ENCODE measurements around the gene ACD. TPM values are rescaled to one million over a fixed set of nuclear protein-coding genes. Genes with fewer than 3 reads are reported as not detected.

The ACD gene
- total and polyA plus RNA-seq, 2 of the 4 experiments (the other 2 are of a cell fraction) = 15.6 to 31.1 TPM

- Histone ChIP-seq H3K9me3 (ENCODE audit: control insufficient read depth, insufficient read depth, low read length) (no peaks in the 10 kb centered on the region), H3K4ac (ENCODE audit: low read depth, low read length) (no peak overlapping the region), H4K20me1 (ENCODE audit: insufficient read depth, low read length) (peaks cover 18% of the 10 kb centered on the region; the same call in 1 of the 2 replicates), H2AK5ac (ENCODE audit: low read depth, low read length) (no peak overlapping the region), H2BK20ac (ENCODE audit: low read depth, low read length) (no peak overlapping the region), H3K4me2 (ENCODE audit: low read depth, low read length) (no peak overlapping the region), H2AFZ (replicated peaks; ENCODE audit: low read length, poor library complexity) (no peak overlapping the region), H2BK15ac (ENCODE audit: low read depth, low read length) (no peak overlapping the region), H4K5ac (ENCODE audit: low read depth, low read length) (no peak overlapping the region), H3K14ac (replicated peaks; ENCODE audit: low read depth, low read length) (no peak overlapping the region), H3K9ac (ENCODE audit: low read depth, low read length) (no peak overlapping the region), H3K56ac (ENCODE audit: extremely low read depth, insufficient read depth, low read length) (no peak overlapping the region), H3K36me3 (ENCODE audit: control insufficient read depth, insufficient read depth, low read length) (no peaks in the 10 kb centered on the region), H3K4me3 (ENCODE audit: insufficient read depth, low read depth, low read length) (no peak overlapping the region), H3K9me1 (ENCODE audit: insufficient read depth, low read length) (peaks cover 7% of the 10 kb centered on the region; the same call in 1 of the 2 replicates), H3K23ac (ENCODE audit: low read depth, low read length) (no peak overlapping the region), H3K27ac (ENCODE audit: insufficient read depth, low read length) (no peak overlapping the region), H2AK9ac (replicated peaks; ENCODE audit: low read depth, low read length, poor library complexity) (no peak overlapping the region), H4K91ac (ENCODE audit: insufficient read depth, low read depth, low read length) (no peak overlapping the region), H3K4me1 (ENCODE audit: control insufficient read depth, insufficient read depth, low read length) (no peaks in the 10 kb centered on the region), H4K8ac (ENCODE audit: low read depth in 2 of 2, low read length in 2 of 2) (no peak overlapping the region), H2BK120ac (ENCODE audit: low read depth, low read length) (no peak overlapping the region), H3K27me3 (ENCODE audit: control insufficient read depth, insufficient read depth, low read length) (no peaks in the 10 kb centered on the region), H2BK5ac (ENCODE audit: low read depth, low read length, poor library complexity, severe bottlenecking) (no peak overlapping the region), H3K18ac (ENCODE audit: low read depth, low read length) (no peak overlapping the region), H3K79me1 (ENCODE audit: low read depth in 1 of 2, low read length in 2 of 2) (peaks cover 9 to 45% of the 10 kb centered on the region in 2 experiments)
- TF ChIP-seq, protein P1, sequence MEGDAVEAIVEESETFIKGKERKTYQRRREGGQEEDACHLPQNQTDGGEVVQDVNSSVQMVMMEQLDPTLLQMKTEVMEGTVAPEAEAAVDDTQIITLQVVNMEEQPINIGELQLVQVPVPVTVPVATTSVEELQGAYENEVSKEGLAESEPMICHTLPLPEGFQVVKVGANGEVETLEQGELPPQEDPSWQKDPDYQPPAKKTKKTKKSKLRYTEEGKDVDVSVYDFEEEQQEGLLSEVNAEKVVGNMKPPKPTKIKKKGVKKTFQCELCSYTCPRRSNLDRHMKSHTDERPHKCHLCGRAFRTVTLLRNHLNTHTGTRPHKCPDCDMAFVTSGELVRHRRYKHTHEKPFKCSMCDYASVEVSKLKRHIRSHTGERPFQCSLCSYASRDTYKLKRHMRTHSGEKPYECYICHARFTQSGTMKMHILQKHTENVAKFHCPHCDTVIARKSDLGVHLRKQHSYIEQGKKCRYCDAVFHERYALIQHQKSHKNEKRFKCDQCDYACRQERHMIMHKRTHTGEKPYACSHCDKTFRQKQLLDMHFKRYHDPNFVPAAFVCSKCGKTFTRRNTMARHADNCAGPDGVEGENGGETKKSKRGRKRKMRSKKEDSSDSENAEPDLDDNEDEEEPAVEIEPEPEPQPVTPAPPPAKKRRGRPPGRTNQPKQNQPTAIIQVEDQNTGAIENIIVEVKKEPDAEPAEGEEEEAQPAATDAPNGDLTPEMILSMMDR (conservative IDR thresholded peaks at IDR 0.05; ENCODE audit: low read depth, low read length) = no peak
- TF ChIP-seq SMC3 (IDR thresholded peaks at IDR 0.05; ENCODE audit: low read depth, low read length) (no peak), CHD1 (IDR thresholded peaks at IDR 0.05; ENCODE audit: low read depth, low read length) (no peak), MXI1 (IDR thresholded peaks at IDR 0.05; ENCODE audit: borderline replicate concordance, low read depth, low read length) (no peak), FOS (IDR thresholded peaks at IDR 0.05; ENCODE audit: low read depth, low read length) (no peak), MAZ (IDR thresholded peaks at IDR 0.05; ENCODE audit: borderline replicate concordance, low read depth, low read length) (no peak), MAFK (IDR thresholded peaks at IDR 0.05; ENCODE audit: low read depth, low read length) (no peak), NFE2L2 (IDR thresholded peaks at IDR 0.05; ENCODE audit: low read depth, low read length) (no peak)
- TF ChIP-seq, protein P2, sequence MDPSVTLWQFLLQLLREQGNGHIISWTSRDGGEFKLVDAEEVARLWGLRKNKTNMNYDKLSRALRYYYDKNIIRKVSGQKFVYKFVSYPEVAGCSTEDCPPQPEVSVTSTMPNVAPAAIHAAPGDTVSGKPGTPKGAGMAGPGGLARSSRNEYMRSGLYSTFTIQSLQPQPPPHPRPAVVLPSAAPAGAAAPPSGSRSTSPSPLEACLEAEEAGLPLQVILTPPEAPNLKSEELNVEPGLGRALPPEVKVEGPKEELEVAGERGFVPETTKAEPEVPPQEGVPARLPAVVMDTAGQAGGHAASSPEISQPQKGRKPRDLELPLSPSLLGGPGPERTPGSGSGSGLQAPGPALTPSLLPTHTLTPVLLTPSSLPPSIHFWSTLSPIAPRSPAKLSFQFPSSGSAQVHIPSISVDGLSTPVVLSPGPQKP (IDR thresholded peaks at IDR 0.05; ENCODE audit: borderline replicate concordance, low read depth, low read length) = no peak
- intact Hi-C loops (cut with micrococcal nuclease) (no loop called here), in situ Hi-C loops (cut with MboI; ENCODE audit: low sequenced_read_pairs) (no loop called here), dilution Hi-C loops (cut with HindIII; ENCODE audit: low sequenced_read_pairs, unreplicated experiment) (no loop called here)
- BruUV-seq (replicated peaks) = no TSS peak
- ATAC-seq (ENCODE audit: low read depth) (no peak), DNase-seq (no peak)
- WGBS, 2 experiments (ENCODE audit: extremely low coverage in 2 of 2, insufficient read length in 1 of 2) = no CpG with 5 or more reads among the region's 4 CpGs
- CTCF ChIA-PET = no interaction called here
- POLR2A ChIA-PET (ENCODE audit: unreplicated experiment) = no interaction called here
Measured at GRCh38 chr16:67702130-67702529, 42.1 kb upstream of the ACD start.

Measured in IMR-90 (cell line).